Fibroblast of pulmonary artery (primary cell): ENCODE results near the gene DPPA4.

Source experiments
- DNase-seq: peaks from one replicate; pipeline ENCODE4 v3.0.0-alpha.2; 2010; ENCODE audit warnings: low read depth
- H3K4me3 ChIP-seq: replicated peaks from 2 replicates; pipeline ENCODE4 v1.5.1; 2011; ENCODE audit warnings: low read depth, mild to moderate bottlenecking, control low read depth, low read length, moderate library complexity
- CTCF ChIP-seq: IDR thresholded peaks from 2 replicates; pipeline ENCODE4 v1.5.1; 2011; ENCODE audit warnings: mild to moderate bottlenecking, control low read depth, low read length, inconsistent platforms; ENCODE audit errors: missing control alignments

DPPA4 gene

GRCh38 chr3:109339197-109339596 lies 1.9 kb upstream of the DPPA4 start:
- no peak for TF ChIP-seq CTCF
- no peak for DNase-seq
- no peak overlapping the region for H3K4me3 ChIP-seq

- H3K4me3 ChIP-seq: no peak overlapping the region
- no peak for DNase-seq
- no peak for TF ChIP-seq CTCF
Observed at GRCh38 chr3:109338322-109338721, 976 bp upstream of the DPPA4 start.

GRCh38 chr3:109336291-109336861 lies 970 bp downstream of the DPPA4 start:
- peak; percentile 63 for DNase-seq
- H3K4me3 ChIP-seq: peak overlapping the region; percentile 59
- no peak for TF ChIP-seq CTCF

GRCh38 chr3:109334572-109334971 lies 2.8 kb downstream of the DPPA4 start:
- DNase-seq: no peak
- no peak overlapping the region for H3K4me3 ChIP-seq
- TF ChIP-seq CTCF: no peak

- no peak for TF ChIP-seq CTCF
- DNase-seq: no peak
- no peak overlapping the region for H3K4me3 ChIP-seq
Observed at GRCh38 chr3:109331692-109332091, 5.7 kb downstream of the DPPA4 start.

GRCh38 chr3:109330405-109330804 lies 6.9 kb downstream of the DPPA4 start:
- no peak for DNase-seq
- no peak for TF ChIP-seq CTCF
- H3K4me3 ChIP-seq: no peak overlapping the region

- no peak for TF ChIP-seq CTCF
- no peak for DNase-seq
- H3K4me3 ChIP-seq: no peak overlapping the region
Observed at GRCh38 chr3:109328202-109328601, 9.1 kb downstream of the DPPA4 start.
